Testis (tissue), 2 donors: ENCODE data around the gene GSC2.

Source experiments
- CTCF ChIP-seq, 3 experiments: fragments of 450-650 bp in 2 of 3; fragments of 200-600 bp in 1 of 3; sonication (generic) in 1 of 3; IDR thresholded peaks; one replicate each; pipeline ENCODE4 v1.5.1; 2016 to 2019; ENCODE audit warnings: antibody characterized with exemption in 3 of 3, mild to moderate bottlenecking in 2 of 3, moderate library complexity in 1 of 3
- POLR2A ChIP-seq: fragments of 450-650 bp; IDR thresholded peaks from one replicate; pipeline ENCODE4 v1.6.1; 2017; ENCODE audit warnings: antibody characterized with exemption, mild to moderate bottlenecking, moderate library complexity

- TF ChIP-seq CTCF (IDR thresholded peaks at IDR 0.05) (no peak), POLR2A (no peak)
Measured at GRCh38 chr22:19178657-19179496, 28.8 kb upstream of the GSC2 start, which contains the start of gene SLC25A1.
